ENCODE results near the gene EXOSC10.

- TF ChIP-seq CTCF (optimal IDR thresholded peaks at IDR 0.05 in 1 of 3, IDR thresholded peaks at IDR 0.05 in 1 of 3, conservative IDR thresholded peaks at IDR 0.05 in 1 of 3; ENCODE audit: extremely low read depth in 1 of 3, insufficient read depth in 2 of 3, low read length in 3 of 3) (no peak), EZH2 (IDR thresholded peaks at IDR 0.05; ENCODE audit: low read length) (no peak)
These were observed 76.5 kb downstream of the EXOSC10 start for GRCh38 chr1:11023201-11023600.

Data from keratinocyte (primary cell).